ENCODE measurements around the gene DNAJC5. TPM values are rescaled to one million over a fixed set of nuclear protein-coding genes. Genes with fewer than 3 reads are reported as not detected.

DNAJC5 gene
- total RNA-seq, 1 donor from 2014 or later, result 46.4 TPM

DNA sequence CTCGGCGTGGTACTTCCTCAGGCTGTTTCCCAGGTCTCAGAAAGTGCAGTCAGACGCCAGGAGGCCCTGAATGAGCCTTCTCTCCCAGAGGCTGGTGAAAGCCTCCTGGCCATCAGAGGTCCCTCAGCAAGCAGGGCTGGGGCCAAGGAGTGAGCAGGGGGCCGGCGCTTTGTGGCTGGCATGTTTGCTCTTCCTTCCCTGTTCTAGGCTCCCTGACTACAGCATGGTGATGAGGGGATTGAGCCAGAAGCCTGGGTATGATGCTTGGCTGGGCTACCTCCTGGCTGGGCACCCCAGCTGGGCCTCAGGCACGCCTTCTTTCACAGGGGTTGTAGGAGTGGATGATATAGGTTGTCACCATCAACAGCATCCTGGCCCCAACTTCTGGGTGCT lies 11.7 kb upstream of the DNAJC5 start:
- TF ChIP-seq, protein P1, sequence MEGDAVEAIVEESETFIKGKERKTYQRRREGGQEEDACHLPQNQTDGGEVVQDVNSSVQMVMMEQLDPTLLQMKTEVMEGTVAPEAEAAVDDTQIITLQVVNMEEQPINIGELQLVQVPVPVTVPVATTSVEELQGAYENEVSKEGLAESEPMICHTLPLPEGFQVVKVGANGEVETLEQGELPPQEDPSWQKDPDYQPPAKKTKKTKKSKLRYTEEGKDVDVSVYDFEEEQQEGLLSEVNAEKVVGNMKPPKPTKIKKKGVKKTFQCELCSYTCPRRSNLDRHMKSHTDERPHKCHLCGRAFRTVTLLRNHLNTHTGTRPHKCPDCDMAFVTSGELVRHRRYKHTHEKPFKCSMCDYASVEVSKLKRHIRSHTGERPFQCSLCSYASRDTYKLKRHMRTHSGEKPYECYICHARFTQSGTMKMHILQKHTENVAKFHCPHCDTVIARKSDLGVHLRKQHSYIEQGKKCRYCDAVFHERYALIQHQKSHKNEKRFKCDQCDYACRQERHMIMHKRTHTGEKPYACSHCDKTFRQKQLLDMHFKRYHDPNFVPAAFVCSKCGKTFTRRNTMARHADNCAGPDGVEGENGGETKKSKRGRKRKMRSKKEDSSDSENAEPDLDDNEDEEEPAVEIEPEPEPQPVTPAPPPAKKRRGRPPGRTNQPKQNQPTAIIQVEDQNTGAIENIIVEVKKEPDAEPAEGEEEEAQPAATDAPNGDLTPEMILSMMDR (conservative IDR thresholded peaks at IDR 0.05; ENCODE audit: low read depth, low read length), result no peak
- DNase-seq (ENCODE audit: low read depth), result no peak

DNA sequence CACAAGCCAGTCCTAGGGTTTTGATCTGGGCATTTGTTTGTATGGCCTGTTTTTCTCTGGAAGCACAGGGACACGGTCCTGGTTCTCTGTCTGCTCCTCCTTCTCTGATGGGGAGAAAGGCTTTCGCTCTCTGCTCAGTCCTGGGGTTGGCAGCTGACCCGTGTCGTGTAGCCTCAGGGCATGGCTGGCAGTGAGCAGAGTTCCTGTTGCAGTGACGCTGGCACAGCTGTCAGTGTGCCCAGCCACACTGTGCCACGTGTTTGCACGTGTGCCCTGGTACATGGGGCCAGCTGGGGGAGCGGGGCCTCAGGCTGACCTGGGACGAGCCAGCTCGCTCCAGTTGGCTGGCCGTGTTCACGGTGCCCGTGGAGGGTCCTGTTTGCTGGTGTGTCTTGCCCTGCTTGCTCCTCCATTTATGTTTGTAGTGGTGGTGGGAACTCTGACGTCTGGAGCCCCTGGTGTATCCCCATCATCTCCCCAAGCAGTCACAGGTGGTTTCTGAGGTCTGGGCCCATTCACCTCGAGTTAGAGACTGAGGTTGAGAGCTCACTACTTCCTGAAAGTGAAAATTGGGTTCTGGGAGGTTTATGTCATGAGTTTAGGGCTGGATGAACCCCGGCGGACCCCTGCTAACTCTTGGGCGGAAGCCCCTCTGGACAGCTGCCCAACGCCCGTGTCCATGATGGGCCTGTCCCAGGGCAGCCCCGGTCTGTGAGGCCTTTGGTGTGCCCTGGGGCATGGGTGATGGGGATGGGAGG lies 10.2 kb upstream of the DNAJC5 start:
- no peak for DNase-seq (ENCODE audit: low read depth)
- TF ChIP-seq, protein P1 (conservative IDR thresholded peaks at IDR 0.05; ENCODE audit: low read depth, low read length), result no peak

More for the DNA sequence above, 11.7 kb upstream of the DNAJC5 start:
- H3K4me3 ChIP-seq (ENCODE audit: low read depth, low read length), result no peak overlapping the region

GRCh38 chr20:63885264-63886053 lies 9.5 kb upstream of the DNAJC5 start:
- no peak for DNase-seq (ENCODE audit: low read depth)
- no peak overlapping the region for H3K4me3 ChIP-seq (ENCODE audit: low read depth, low read length)
- TF ChIP-seq, protein P1 (conservative IDR thresholded peaks at IDR 0.05; ENCODE audit: low read depth, low read length), result no peak

More for the DNA sequence above, 10.2 kb upstream of the DNAJC5 start:
- no peak overlapping the region for H3K4me3 ChIP-seq (ENCODE audit: low read depth, low read length)

DNA sequence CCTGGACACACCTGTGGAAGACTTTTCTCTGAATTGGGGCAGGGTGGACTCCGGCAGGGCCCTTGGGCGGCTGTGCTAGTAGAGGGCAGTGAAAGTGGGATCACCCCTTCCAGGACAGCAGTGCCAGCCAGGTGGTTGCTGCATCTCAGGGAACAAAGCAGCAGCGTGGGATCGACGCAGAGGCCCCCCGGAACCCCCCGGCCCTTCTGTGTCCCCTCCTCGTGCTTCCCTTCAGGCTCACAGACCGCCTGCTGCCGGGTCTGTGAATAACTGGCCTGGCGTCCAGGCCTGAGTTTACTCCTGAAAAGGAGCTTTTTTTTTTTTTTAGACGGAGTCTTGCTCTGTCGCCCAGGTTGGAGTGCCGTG lies 8.9 kb upstream of the DNAJC5 start:
- H3K4me3 ChIP-seq (ENCODE audit: low read depth, low read length), result no peak overlapping the region
- no peak for DNase-seq (ENCODE audit: low read depth)
- TF ChIP-seq, protein P1 (conservative IDR thresholded peaks at IDR 0.05; ENCODE audit: low read depth, low read length), result no peak

DNA sequence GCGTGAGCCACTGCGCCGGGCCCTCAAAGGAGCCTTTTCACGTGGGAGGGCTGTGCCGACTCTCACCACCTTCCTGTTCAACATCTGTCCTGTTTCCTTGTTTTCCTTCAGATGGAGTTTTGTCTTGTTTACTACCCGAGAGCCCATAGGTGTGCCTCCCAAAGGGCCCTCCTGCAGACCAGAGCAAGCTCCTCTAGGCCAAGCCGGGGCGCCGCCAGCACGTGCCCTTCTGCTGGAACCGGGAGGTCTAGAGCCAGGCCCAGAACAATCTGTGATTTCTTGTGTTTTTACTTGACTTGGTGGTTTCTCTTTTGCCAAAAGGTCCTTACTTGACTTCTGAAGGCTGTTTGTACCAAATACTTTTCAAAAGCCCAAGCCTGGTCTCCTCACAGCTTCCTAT lies 8.0 kb upstream of the DNAJC5 start:
- no peak for DNase-seq (ENCODE audit: low read depth)
- TF ChIP-seq, protein P1 (conservative IDR thresholded peaks at IDR 0.05; ENCODE audit: low read depth, low read length), result no peak
- no peak overlapping the region for H3K4me3 ChIP-seq (ENCODE audit: low read depth, low read length)

- DNase-seq (ENCODE audit: low read depth), result no peak
- no peak overlapping the region for H3K4me3 ChIP-seq (ENCODE audit: low read depth, low read length)
- TF ChIP-seq, protein P1 (conservative IDR thresholded peaks at IDR 0.05; ENCODE audit: low read depth, low read length), result no peak
Measured at GRCh38 chr20:63889241-63890200, 5.4 kb upstream of the DNAJC5 start.
